NCI-H226 (cell line): ENCODE measurements around the gene LDLRAD4.

ENCODE experiments used
- DNase-seq: peaks from one replicate; pipeline ENCODE4 v3.0.0-alpha.2; 2015

The LDLRAD4 gene

GRCh38 chr18:13527256-13527655 is 308.7 kb downstream of the LDLRAD4 start:
- DNase-seq, result no peak

DNA sequence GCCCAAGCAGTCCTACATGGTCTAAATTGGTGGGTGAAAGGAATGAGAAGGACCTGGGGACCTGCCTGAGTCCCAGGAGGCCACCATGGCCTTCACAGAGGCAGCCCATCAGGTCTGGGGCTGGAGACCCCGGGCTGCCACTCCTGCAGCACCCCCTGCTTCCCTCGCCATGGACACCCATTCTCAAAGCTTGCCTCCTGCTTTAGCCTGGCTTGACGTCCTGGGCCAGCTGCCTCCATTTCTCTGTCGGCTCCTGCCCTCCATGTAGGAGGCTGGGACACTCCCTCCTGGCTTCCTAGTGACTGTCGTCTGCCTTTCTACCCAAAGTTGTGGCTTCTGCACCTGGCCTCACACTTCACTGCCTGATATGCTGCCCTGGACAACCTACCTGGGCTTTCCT is 309.2 kb downstream of the LDLRAD4 start:
- DNase-seq, result no peak

DNA sequence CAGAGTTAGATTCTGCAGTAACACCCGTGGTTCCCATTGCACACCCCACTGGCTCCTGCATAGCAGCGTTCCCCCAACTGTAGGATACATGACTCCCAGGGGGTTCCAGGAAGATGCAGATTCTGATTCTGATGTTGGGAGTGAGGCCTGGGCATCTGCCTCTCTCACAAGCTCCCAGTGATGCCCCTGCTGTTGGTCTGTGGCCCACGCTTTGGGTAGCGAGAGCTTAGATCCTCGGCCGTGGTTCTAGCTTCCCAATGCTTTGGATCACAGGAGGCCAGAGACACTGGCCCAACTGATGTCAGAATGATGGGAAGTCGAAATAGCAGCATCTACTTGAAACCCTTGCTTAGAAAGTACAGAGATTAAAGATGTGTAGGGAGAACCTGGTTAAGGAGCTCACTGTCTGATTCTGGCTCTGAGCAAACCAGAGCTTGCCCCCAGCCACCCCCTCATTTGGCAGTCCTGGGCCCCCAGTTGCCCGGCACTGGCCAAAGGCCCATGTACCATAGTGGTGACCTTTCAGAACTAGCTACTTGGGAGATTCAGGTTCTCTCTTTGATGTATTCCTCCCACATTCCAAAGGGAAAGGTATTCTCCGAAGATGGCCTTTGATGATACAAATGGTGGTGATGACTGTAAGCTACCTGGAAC is 310.3 kb downstream of the LDLRAD4 start:
- DNase-seq, result no peak

GRCh38 chr18:13530033-13530878 is 311.7 kb downstream of the LDLRAD4 start:
- DNase-seq, result no peak

DNA sequence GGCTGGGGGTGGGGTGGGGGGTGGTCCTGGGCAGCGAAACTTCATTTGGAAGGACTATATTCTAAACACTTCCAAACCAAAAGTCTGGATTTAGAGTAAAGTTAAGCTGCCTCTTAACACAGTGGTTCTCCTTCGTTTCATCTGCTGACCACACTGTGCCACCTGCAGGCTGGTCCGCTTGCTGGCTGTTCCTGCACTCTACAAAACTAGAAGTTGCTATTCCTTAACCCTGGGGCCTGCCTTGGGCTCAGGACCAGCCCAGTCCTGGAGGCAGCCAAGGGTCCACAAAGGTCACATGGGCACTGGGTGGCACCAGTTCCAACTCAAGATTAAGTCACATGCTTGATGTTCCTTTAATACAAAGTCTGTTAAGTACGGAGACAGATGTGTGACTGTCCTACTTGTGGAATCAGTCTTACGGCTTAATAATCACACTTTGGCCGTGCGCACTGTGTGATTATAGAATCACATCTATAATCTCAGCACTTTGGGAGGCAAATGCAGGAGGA is 312.4 kb downstream of the LDLRAD4 start:
- peak; percentile 11 for DNase-seq

DNA sequence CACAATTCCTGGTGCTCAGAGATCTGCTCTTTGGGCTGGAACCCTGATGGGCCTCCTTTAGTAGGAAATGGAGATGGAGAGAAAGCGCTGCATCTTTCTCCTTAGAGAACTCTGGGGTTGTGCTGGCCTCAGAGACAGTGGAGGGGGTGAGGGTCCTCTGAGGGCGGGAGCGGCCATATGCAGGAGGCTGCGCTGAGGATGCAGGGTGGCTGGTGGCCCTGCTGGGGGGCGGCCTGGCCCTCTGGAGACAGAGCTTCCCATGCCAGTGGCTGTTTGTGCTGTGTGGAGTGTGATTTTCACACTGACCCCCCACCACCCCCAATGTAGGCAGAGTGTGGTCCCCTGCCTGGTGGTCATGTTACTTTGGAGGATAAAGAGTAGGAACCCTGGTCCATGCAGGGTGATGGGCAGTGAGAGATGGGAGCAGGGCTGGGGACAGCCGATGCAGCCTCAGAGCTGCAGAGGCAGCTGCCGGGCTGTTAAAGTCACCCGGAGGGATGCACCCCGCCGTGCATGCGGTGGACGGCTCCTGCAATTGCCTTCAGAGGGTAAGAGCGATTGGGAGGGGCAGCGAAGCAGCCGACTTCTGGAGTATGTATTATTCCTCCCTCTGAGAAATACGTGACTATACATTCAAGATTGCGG is 313.2 kb downstream of the LDLRAD4 start:
- no peak for DNase-seq

- DNase-seq, result no peak
Observed at GRCh38 chr18:13532406-13533075, 314.0 kb downstream of the LDLRAD4 start.

DNA sequence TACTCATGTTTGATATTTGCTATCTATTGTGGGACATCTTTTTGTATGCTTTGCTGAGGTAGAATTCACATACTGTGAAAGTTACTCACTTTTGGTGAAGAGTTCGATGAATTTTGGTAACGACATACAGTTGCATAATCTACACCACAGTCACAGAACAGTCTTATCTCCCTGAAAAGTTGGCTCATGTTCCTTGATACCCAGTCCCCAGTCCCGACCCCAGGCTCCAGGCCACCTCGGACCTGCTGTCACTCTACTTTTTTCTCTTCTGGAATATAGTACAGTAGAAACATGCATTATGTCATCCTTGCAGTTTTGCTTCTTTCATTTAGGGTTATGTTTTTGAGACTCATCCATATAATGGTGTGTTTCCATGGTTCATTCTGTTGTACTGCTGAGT is 316.1 kb downstream of the LDLRAD4 start:
- no peak for DNase-seq

DNA sequence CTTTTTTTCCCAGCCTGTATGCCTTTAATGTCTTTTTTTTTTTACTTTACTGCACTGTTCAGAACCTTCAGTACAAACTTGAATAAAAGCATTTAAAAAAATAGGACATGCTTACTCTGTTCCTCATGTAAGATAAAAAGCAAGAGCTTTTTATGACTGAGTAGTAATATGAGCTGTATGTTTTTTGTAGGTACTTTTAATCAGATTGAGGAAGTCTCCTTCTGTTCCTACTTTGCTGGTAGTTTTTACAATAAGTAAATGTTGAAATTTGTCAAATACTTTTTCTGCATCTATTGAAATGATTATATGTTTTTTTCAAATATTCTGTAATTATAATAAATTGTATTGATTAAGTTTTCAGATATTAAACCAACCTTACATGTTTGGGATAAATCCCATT is 318.0 kb downstream of the LDLRAD4 start:
- no peak for DNase-seq

GRCh38 chr18:13537022-13537780 is 318.6 kb downstream of the LDLRAD4 start:
- DNase-seq, result no peak

- DNase-seq, result no peak
Observed at GRCh38 chr18:13538630-13539029, 320.1 kb downstream of the LDLRAD4 start.

DNA sequence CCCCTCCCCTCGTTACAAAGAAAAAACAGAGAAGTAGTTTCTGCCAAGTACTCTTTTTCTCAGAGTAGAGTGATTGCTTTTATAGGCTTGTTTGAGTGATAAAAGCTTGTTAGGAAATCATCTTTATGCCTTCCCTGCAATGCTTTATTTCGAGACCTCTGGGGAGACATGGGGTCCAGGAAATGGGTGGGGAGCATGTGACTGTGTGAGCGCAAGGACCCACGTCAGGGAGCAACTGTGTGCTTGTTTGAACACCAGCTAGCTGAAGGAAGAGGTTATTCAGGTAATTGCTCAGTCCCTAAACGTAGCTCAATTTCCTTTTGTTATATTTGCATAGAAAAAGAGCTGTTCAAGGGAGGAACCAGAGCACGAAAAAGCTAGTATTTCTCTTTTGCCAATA is 320.5 kb downstream of the LDLRAD4 start:
- DNase-seq, result no peak

DNA sequence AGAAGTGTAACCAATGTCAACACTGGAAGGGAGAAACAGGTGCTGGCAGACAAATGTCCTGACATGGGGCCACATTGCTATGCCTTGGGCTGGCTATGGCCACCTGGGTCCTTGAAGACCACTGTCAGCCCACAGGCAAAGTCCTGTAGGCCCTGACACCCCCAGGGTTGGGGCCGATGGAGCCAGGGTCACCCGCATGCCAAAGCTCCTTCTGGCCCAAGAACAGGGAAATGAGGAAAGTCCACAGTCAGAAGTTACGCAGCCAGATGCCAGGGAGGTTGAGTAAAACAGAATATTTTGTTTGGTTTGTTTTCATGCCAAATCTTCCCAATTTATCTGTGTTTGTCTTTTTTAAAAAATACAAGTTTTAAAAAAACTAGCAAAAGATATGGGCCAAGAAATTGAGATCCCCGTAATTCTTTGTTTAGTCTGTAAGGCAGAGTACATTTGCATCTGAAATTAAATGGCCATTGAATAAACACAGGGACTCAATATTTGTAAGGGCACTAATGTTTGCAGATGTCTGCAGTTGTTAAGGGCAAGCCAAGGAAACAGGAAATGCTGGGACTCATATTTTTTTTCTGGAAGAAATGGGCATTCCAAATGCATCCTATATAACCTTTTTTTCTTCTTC is 321.4 kb downstream of the LDLRAD4 start:
- DNase-seq, result no peak

GRCh38 chr18:13540477-13541182 is 322.1 kb downstream of the LDLRAD4 start:
- DNase-seq, result no peak

DNA sequence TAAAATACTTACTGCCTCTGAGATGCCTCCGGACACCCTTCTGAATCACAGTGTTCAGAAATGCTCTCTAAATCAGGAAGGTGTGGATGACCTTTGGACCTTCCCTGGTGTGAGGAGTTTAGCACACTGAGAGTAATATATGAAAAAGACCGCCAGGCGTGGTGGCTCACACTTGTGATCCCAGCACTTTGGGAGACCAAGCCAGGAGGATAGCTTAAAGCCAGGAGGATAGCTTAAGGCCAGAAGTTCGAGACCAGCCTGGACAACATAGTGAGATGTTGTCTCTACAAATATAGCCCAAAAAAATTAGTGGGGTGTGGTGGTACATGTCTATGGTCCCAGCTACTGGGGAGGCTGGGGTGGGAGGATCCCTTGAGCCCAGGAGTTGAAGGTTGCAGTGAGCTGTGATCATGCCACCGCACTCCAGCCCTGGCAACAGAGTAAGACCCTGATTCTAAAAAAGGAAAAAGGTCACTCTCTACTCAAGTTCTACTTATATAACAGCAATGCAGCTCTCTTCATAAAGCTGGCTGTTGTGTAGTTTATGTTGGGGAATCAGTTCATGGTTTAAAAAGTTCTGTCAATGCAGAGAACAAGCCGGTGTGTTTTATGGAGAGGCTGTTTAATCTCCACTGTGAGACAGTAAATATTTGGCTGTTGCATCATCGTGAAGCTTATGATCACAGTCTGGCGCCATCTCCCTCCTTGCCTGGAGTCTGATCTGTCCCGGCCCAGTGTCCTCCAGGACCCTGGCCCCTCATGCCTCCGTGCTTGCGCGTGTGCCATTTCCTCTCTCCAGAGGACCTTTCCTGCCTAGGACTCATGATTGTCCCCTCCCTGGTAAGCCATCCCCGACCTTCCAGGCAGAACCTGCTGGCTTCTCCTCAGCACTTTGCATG is 323.3 kb downstream of the LDLRAD4 start:
- DNase-seq, result no peak

GRCh38 chr18:13542520-13542847 is 323.9 kb downstream of the LDLRAD4 start:
- no peak for DNase-seq

DNA sequence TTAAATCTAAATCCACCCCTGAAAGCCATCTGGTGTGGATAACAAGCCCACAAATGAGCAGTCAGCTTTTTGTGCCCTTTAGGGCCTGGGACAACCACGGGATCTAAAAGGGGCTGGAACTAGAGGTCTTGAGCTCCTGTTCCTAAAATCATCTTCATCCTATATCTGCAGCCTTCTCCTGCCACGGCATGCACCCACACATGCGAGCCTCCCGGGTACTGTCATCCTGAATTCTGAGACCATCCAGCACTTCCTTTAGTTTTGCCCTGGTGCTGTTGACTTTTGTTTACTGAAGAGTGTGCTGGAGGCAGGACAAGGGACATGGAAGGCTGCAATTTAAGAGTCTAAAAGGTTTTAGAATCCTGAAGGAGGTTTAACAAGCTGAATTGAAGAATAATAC is 324.6 kb downstream of the LDLRAD4 start:
- DNase-seq, result no peak

- no peak for DNase-seq
Observed at GRCh38 chr18:13543811-13544732, 325.5 kb downstream of the LDLRAD4 start.

- DNase-seq, result no peak
Observed at GRCh38 chr18:13544953-13545352, 326.4 kb downstream of the LDLRAD4 start.
